Fibroblast of pulmonary artery (primary cell): ENCODE results near the gene KRAS.

ENCODE experiments used
- DNase-seq: peaks from one replicate; pipeline ENCODE4 v3.0.0-alpha.2; 2010; ENCODE audit warnings: low read depth
- H3K4me3 ChIP-seq: replicated peaks from 2 replicates; pipeline ENCODE4 v1.5.1; 2011; ENCODE audit warnings: low read depth, mild to moderate bottlenecking, control low read depth, low read length, moderate library complexity
- CTCF ChIP-seq: IDR thresholded peaks from 2 replicates; pipeline ENCODE4 v1.5.1; 2011; ENCODE audit warnings: mild to moderate bottlenecking, control low read depth, low read length, inconsistent platforms; ENCODE audit errors: missing control alignments

KRAS gene

GRCh38 chr12:25200703-25201102 lies 50.0 kb downstream of the KRAS start:
- DNase-seq: peak; percentile 37
- no peak overlapping the region for H3K4me3 ChIP-seq
- no peak for TF ChIP-seq CTCF

- TF ChIP-seq CTCF: no peak
- no peak overlapping the region for H3K4me3 ChIP-seq
- DNase-seq: no peak
Measured at GRCh38 chr12:25197608-25198007, 53.1 kb downstream of the KRAS start.

- H3K4me3 ChIP-seq: peak within 1 kb of the TSS; percentile 90
- no peak for TF ChIP-seq CTCF
- peak; percentile 96 for DNase-seq
Measured at GRCh38 chr12:25195056-25195971, 55.4 kb downstream of the KRAS start, which contains the start of the genes DNAI7 and ETFRF1. DNAI7 (minus strand) TSS chr12:25195160; CDS start chr12:25195078, 82 bp downstream. ETFRF1 (plus strand) TSS chr12:25195237; CDS start chr12:25203957, 8,720 bp downstream.

- H3K4me3 ChIP-seq: peak overlapping the region; percentile 90
- no peak for TF ChIP-seq CTCF
- no peak for DNase-seq
Measured at GRCh38 chr12:25194722-25195055, 56.0 kb downstream of the KRAS start.

- DNase-seq: no peak
- TF ChIP-seq CTCF: no peak
- H3K4me3 ChIP-seq: peak overlapping the region; percentile 90
Measured at GRCh38 chr12:25194214-25194613, 56.5 kb downstream of the KRAS start.

- DNase-seq: no peak
- no peak overlapping the region for H3K4me3 ChIP-seq
- TF ChIP-seq CTCF: no peak
Measured at GRCh38 chr12:25190793-25191192, 59.9 kb downstream of the KRAS start.
